Osteocyte (in vitro differentiated cells): ENCODE measurements around the gene CENPX. TPM values are rescaled to one million over a fixed set of nuclear protein-coding genes. Genes with fewer than 3 reads are reported as not detected.

Experiments used
- DNase-seq: peaks from one replicate; pipeline ENCODE4 v3.0.0; 2021; ENCODE audit warnings: mixed read lengths; ENCODE audit not compliant: unreplicated experiment; ENCODE audit errors: extremely low spot score
- H3K27ac Mint-ChIP-seq: one replicate; pipeline ENCODE4 v1.8.0; 2021; ENCODE audit warnings: mild to moderate bottlenecking, mixed read lengths; ENCODE audit not compliant: unreplicated experiment
- H3K27me3 Mint-ChIP-seq: one replicate; pipeline ENCODE4 v1.8.0; 2021; ENCODE audit warnings: mixed read lengths; ENCODE audit not compliant: unreplicated experiment
- H3K36me3 Mint-ChIP-seq: one replicate; pipeline ENCODE4 v1.8.0; 2021; ENCODE audit warnings: mixed read lengths; ENCODE audit not compliant: unreplicated experiment
- H3K4me1 Mint-ChIP-seq: one replicate; pipeline ENCODE4 v1.8.0; 2021; ENCODE audit warnings: mixed read lengths; ENCODE audit not compliant: unreplicated experiment
- H3K4me3 Mint-ChIP-seq: one replicate; pipeline ENCODE4 v1.8.0; 2021; ENCODE audit warnings: mild to moderate bottlenecking, moderate library complexity, mixed read lengths; ENCODE audit not compliant: unreplicated experiment
- H3K9me3 Mint-ChIP-seq: one replicate; pipeline ENCODE4 v1.8.0; 2021; ENCODE audit warnings: mixed read lengths; ENCODE audit not compliant: unreplicated experiment
- total RNA-seq: library from RNA; stranded (reverse); gene quantifications from 2 replicates; pipeline ENCODE4 v1.2.1, GENCODE V29; 2021
- TF ChIP-seq, protein P1 (sequence below): fragments of 200-600 bp; sonication (generic); IDR thresholded peaks from 2 replicates; pipeline ENCODE4 v1.5.0; 2021; ENCODE audit warnings: antibody characterized with exemption, mild to moderate bottlenecking, moderate library complexity

The CENPX gene
- total RNA-seq, 1 donor from 2014 or later: 31.7 TPM

DNA sequence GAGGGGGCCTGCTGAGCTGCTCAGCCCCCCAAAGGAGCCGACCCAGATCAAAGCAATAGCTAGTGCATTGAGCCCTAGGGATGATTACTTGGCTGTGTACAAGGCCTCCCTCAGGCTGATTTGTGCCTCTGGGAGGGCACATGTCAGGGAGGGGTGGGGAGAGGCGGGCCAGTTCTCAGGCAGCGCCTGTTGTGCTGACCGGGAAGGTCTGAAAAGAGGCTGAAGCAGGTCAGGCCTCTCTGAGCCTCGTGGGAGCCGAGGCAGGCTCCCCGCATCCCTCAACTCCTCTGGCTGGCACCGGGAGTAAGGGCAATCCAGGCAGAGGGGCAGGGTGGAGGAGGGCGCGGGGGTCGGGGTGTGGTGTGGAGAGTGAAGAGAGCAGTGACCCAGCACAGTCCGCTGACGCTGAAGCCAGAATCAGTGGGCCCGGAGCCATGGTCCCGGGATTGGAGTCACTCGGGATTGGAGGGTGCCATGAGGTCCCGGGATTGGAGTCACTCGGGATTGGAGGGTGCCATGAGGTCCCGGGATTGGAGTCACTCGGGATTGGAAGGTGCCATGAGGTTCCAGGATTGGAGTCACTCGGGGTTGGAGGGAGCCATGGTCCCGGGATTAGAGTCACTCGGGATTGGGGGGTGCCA lies 11.8 kb upstream of the CENPX start:
- Mint-ChIP-seq H3K4me3 (no peak overlapping the region), H3K27me3 (no peaks in the 10 kb centered on the region), H3K27ac (no peak overlapping the region), H3K36me3 (no peaks in the 10 kb centered on the region), H3K9me3 (no peaks in the 10 kb centered on the region), H3K4me1 (peaks cover 22% of the 10 kb centered on the region)
- no peak for DNase-seq
- TF ChIP-seq, protein P1, sequence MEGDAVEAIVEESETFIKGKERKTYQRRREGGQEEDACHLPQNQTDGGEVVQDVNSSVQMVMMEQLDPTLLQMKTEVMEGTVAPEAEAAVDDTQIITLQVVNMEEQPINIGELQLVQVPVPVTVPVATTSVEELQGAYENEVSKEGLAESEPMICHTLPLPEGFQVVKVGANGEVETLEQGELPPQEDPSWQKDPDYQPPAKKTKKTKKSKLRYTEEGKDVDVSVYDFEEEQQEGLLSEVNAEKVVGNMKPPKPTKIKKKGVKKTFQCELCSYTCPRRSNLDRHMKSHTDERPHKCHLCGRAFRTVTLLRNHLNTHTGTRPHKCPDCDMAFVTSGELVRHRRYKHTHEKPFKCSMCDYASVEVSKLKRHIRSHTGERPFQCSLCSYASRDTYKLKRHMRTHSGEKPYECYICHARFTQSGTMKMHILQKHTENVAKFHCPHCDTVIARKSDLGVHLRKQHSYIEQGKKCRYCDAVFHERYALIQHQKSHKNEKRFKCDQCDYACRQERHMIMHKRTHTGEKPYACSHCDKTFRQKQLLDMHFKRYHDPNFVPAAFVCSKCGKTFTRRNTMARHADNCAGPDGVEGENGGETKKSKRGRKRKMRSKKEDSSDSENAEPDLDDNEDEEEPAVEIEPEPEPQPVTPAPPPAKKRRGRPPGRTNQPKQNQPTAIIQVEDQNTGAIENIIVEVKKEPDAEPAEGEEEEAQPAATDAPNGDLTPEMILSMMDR: no peak

DNA sequence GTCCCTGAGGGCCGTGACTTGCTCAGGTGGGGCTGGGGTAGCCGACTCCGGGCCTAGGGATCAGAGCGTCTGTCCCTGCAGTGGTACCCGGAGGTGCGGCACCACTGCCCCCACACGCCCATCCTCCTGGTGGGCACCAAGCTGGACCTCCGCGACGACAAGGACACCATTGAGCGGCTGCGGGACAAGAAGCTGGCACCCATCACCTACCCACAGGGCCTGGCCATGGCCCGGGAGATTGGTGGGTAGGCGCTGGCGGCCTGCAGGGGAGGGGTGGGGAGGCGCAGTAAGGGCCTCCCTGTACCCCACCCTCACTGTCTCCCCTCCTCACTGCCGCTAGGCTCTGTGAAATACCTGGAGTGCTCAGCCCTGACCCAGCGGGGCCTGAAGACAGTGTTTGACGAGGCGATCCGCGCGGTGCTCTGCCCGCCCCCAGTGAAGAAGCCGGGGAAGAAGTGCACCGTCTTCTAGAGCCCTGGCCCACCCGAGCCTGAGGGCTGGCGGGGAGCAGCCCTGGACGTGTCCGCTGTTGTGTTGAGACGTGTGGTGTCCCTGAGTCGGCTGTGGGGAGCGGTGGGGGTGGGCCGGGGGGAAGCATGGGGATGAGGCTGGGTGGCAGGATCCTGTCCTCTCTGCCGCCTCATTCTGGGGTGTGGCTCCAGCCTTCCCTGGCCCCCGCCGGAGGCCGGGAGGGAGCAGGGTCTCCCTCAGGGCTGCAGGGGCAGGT lies 10.8 kb upstream of the CENPX start:
- no peak for DNase-seq
- Mint-ChIP-seq H3K27me3 (no peaks in the 10 kb centered on the region), H3K9me3 (no peaks in the 10 kb centered on the region), H3K27ac (no peak overlapping the region), H3K4me1 (peaks cover 22% of the 10 kb centered on the region), H3K36me3 (no peaks in the 10 kb centered on the region), H3K4me3 (peak overlapping the region; percentile 56)
- TF ChIP-seq, protein P1: no peak

DNA sequence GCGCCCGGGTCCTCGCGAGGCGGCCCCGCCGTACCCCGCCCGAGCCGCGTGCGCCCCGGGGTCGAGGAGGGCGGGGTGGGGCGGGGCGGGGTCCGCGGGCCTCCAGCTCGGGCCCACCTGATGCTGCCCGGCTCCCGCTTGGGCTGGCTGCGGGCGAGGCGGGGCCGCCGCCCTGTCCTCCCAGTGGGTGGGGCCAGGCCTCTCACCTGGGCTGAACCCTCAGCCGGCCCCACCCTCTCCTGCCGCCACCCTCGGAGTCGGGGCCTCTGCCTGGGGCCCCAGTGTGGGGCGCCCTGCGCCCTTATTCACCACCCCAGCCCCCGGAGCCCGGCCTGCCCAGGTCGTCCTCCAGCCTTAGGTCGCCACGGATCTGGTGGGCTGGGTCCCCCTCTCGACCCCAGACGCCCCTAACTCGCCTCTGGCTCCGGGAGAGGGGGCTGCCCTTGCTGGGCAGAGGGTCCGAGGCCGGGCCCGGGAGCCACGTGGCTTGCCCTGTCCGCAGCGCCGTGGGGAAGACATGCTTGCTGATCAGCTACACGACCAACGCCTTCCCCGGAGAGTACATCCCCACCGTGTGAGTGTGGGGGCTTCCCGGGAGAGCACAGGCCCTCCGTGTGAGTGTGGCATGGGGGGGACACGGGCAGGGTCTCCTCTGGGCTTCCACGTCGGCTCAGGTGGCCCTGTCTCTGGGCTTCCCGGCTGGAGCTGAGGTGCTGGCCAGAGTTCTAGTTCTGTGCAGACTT lies 9.4 kb upstream of the CENPX start:
- Mint-ChIP-seq H3K4me1 (peaks cover 18% of the 10 kb centered on the region), H3K9me3 (no peaks in the 10 kb centered on the region), H3K4me3 (peak overlapping the region; percentile 56), H3K27me3 (no peaks in the 10 kb centered on the region), H3K36me3 (no peaks in the 10 kb centered on the region), H3K27ac (no peak overlapping the region)
- DNase-seq: no peak
- TF ChIP-seq, protein P1: no peak

DNA sequence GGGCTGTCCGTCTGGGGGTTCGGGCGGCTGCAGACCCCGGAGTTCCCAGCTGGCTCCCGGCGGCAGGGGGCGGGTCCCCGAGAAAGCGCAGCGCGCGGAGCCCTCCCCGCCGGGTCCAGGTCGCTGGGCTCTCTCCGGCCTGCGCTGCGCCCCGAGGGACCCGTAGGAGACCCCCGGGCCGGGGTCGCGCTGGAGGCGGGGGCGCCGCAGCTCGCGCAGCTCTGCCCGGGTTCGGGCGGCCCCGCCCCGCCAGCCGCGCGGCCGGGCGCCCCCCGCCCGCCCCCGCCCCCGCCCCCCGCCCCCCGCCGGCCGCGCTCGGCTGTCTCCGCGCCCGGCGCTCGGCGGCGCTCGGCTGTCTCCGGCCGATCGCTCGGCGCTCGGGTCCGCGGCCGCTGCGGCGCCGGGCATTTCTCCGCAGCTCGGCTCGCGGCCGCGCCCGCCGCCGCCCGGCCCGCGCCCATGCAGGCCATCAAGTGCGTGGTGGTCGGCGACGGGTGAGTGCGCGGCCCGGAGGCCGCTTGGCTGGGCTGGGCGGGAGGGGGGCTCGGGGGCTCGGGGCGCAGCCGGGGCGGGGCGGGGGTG lies 8.7 kb upstream of the CENPX start, which contains the start of gene RAC3:
Gene RAC3, plus strand, starts transcription at position 376 of the 582 bp plus-strand sequence. Its CDS starts 84 bp downstream, at position 460.
- Mint-ChIP-seq H3K9me3 (no peaks in the 10 kb centered on the region), H3K36me3 (no peaks in the 10 kb centered on the region), H3K4me1 (peaks cover 16% of the 10 kb centered on the region), H3K4me3 (peak within 1 kb of the TSS; percentile 81), H3K27me3 (no peaks in the 10 kb centered on the region), H3K27ac (peak within 1 kb of the TSS; percentile 44)
- TF ChIP-seq, protein P1: no peak
- no peak for DNase-seq
